Activated CD8-positive, alpha-beta memory T cell treated with anti-CD3 and anti-CD28 coated beads, Interleukin-2, amount 50 U/mL, for 1 hour (primary cell): ENCODE measurements around the gene MSANTD1.

Source experiments
- DNase-seq: peaks from one replicate; pipeline ENCODE4 v3.0.0-alpha.2; 2020; ENCODE audit errors: extremely low read depth

The MSANTD1 gene

DNA sequence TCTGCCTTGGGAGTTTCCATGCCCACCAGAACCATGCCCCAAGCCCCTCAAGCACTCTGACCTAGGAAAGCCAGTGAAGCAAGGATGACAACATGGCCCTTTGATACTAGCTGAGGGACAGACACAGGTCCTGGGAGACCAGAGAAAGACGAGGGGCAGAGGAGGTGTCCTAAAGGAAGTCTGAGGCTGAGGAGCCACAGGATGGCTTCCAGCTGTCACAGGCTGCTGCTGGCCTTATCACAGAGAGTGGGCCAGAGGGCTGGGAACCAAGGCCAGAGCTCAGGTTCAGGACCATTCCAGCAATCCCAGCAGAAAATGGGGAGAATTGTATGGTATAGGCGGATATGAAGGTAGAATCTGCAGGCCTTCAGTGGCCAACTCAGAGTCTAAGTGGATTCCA lies 31.7 kb upstream of the MSANTD1 start:
- DNase-seq, result no peak

- no peak for DNase-seq
Observed at GRCh38 chr4:3217771-3218170, 31.2 kb upstream of the MSANTD1 start.

DNA sequence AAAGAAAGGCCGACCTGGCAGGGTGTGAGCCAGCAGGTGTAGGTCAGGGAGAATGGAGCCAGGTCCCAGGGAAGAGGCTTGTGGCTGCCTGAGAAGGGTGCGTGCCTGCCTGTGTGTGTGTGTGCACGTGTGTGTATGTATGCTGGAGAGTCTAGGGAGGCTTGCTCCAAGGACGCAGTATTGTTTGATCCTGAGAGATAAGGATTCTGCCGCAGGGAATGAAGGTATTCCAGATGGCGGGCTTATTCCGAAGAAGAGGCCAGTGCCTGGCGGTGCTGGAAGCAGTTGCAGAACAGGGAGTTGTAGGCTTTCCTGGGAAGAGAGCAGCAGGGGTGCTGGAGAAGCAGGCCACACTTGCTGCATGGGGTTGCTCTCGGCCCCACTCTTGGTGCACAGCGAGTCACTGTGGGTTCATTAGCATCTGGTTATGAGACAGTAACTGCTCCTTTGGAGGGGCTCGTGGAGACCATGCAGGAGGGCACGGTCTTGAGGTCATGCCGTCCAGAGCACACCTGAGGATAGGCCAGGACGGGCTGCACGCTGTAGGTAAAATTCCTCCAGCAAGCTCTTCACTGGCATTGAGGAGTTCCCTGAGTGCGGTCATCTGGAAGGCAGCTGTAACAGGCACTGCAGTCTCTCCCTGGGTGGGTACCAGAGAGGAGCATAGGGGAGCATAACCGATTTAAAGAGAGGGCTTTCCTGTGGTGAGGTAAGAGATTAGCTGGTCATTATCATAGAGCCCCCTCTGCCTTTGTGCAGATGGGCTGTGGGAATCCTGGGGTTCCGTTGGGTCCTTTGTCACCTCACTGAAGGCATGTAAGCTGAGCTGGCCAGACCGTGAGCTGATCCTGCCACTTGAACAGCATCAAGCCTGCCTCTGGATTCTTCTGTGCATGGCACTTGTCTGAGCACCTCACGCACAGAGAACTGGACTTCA lies 29.9 kb upstream of the MSANTD1 start:
- no peak for DNase-seq

- no peak for DNase-seq
Observed at GRCh38 chr4:3219761-3220475, 29.0 kb upstream of the MSANTD1 start.

- no peak for DNase-seq
Observed at GRCh38 chr4:3220476-3221183, 28.3 kb upstream of the MSANTD1 start.

DNA sequence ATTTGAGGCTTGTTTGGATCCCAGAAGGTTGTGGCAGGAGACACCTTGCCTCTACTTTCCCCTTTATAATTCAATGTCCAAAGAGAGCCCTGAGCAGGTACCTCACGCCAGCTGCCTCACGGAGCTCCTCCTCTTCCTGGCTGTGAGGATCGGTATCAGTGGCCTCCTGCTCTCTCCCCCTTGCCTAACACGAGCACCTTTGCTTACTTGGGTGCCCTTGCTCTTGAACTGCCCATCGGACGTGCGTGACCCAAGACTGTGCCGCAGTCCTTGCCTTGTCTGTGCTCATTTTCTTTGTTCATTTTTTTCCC lies 27.8 kb upstream of the MSANTD1 start:
- DNase-seq, result no peak

- DNase-seq, result no peak
Observed at GRCh38 chr4:3221996-3222395, 27.0 kb upstream of the MSANTD1 start.

DNA sequence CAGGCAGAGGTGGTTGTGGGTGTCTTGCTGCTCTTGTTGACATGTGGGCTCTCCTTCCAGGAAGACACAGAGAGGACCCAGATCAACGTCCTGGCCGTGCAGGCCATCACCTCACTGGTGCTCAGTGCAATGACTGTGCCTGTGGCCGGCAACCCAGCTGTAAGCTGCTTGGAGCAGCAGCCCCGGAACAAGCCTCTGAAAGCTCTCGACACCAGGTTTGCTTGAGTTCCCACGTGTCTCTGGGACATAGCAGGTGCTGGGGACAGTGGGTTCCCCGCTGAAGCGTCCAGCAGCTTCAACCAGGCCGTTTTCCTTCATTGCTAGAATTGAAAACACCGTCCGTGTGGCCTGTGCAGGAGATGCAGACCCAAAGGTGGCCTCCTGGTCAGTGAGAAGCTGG lies 25.6 kb upstream of the MSANTD1 start:
- no peak for DNase-seq

- DNase-seq, result no peak
Observed at GRCh38 chr4:3223956-3224748, 24.8 kb upstream of the MSANTD1 start.

GRCh38 chr4:3225071-3225850 lies 23.7 kb upstream of the MSANTD1 start:
- no peak for DNase-seq

- DNase-seq, result no peak
Observed at GRCh38 chr4:3225936-3226335, 23.0 kb upstream of the MSANTD1 start.

DNA sequence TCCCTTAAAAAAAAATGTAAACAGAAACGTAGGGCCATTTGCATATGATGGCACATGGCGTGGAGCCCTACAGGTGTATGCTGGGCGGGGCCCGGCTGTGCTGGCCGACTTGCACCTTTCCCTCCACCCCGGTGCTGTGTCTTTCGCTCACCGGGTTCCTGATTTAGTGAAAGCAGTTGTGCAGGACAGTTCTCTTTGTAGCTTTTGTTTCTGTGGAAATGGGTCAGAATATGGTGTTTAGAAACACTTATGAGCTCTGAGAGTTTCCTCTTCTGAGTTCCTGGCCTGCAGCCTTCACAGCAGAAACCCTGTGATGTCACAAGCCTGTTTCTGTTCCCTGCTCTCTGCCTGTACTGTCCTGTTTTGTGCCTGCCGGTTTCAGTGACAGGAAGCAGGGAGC lies 22.5 kb upstream of the MSANTD1 start:
- DNase-seq, result no peak

DNA sequence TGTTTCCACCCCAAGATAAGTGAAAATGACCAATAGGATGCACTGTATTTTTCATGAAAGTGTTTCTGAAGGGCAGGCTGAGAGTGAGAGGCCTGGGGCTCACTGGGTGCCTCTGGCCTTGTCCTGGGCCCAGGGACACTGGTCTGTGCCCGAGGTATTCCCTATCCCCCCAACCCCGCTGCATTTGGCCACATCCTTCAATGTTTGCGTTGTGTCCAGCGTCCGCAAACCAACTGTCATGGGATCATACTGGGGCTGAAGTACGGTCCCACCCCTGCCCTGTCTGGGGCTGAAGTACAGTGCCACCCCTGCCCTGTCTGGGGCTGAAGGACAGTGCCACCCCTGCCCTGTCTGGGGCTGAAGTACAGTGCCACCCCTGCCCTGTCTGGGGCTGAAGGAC lies 22.0 kb upstream of the MSANTD1 start:
- no peak for DNase-seq

GRCh38 chr4:3227878-3228675 lies 20.9 kb upstream of the MSANTD1 start:
- DNase-seq, result no peak

DNA sequence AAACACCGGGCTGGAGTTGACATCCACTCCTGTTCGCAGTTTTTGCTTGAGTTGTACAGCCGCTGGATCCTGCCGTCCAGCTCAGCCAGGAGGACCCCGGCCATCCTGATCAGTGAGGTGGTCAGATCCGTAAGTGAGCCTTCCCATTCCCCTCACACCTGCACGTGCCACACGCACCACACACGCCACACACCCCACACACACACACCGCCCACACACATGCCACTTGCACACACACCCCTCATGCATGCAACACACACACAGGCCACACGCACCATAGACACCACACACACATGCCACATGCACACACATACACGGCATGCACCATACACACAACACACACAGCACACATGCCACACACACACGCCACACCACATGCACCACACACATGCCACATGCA lies 20.1 kb upstream of the MSANTD1 start:
- no peak for DNase-seq

DNA sequence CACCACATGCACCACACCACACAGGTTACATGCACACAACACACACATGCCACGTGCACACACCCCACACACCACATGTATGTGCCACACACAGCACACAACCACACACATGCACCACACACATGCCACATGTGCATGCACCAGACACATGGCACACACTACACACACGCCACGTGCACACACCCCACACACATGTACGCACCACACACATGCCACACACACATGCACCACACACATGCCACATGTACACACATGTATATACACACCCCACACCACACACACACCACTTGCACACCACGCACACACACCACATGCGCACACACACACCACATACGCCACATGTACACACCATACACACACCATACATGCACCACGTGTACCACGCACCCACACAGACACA lies 19.6 kb upstream of the MSANTD1 start:
- no peak for DNase-seq

DNA sequence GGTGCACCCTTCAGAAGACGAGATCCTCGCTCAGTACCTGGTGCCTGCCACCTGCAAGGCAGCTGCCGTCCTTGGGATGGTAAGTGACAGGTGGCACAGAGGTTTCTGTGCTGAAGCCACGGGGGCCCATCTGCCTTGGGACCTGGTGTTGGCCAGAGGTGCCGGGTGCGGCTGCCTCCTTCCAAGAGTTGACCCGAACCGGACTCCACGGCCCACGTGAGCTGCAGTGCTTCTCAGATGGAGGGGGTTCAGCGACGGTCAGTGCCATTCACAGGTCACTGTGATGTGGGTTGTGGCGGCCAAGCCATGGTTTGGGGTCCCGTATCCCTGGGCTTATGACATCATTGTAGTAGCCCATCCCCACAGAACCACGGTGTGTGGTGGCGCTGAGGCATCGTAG lies 19.0 kb upstream of the MSANTD1 start:
- no peak for DNase-seq

DNA sequence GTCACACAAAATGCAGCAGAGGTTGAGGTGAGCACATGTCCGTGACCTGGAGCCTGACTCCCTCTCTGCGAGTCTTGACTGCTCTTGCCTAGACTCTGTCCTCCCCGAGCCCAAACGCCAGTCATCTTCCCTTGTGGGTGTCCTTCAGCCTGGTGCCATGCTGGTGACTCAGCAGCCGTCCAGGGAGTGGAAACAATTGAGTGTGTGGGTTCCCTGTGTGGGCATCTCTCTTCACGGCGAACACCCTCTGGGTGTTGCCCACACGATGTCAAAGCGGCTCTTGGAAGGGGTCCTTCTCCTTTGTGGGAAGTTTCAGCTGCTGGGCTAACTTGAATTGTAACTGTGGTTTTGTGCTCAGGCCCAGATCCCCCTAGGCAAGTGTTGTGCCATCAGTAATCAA lies 17.5 kb upstream of the MSANTD1 start:
- no peak for DNase-seq

DNA sequence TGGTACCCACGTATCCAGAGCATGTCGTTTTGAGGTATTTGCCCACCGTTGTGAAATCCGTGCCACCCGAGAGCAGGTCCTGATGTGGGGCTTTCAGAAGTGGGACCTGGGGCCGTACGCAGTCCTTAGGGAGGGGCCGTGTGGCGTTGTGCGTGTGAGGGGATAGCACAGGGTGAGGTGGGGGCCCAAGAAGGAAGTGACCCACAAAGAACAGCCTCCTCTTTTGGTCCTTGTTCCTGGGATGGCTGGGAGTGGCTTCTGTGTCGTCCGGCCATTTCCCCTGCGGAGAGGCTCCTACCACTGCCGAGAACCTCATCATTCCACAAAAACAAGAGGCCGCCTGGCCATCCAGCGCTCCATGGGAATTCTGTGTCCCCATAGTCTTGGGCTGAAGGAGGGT lies 17.0 kb upstream of the MSANTD1 start:
- no peak for DNase-seq

DNA sequence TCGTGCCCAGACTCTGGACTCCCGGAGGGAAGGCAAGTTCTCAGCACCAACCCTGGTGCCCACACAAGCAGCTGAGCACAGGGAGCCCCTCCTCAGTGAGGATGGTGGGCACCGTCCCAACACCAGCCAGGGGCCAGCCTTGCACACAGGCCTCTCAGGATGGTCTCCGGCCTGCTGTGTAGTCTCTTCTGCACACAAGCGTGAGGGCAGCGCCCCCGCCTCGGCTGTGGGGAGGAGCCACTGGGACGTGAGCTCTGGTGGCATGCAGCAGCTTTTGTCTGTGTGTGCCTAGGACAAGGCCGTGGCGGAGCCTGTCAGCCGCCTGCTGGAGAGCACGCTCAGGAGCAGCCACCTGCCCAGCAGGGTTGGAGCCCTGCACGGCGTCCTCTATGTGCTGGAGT lies 16.1 kb upstream of the MSANTD1 start:
- DNase-seq, result no peak
